Measurements from ENCODE around the gene VWA1.
"Not testable (repeated sequence)": the region's sequence is repeated elsewhere in the genome, so short reads cannot be mapped to it uniquely, and the experiment has no call there.

DNA sequence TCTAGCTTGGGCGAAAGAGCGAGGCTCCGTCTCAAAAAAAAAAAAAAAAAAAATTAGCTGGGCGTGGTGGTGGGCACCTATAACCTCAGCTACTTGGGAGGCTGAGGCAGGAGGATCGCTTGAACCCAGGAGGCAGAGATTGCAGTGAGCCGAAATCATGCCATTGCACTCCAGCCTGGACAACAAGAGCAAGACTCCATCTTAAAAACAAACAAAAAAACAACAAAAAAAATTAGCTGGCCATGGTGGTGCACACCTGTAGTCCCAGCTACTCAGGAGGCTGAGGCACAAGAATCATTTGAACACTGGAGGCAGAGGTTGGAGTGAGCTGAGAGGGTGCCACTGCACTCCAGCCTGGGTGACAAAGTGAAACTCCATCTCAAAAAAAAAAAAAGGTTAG, 6.5 kb upstream of the VWA1 start:
- not testable (repeated sequence) for TF ChIP-seq CTCF, POLR2A (IDR thresholded peaks at IDR 0.05)
